Esophagus squamous epithelium (tissue), 4 donors: ENCODE measurements around the gene ZNF609.

Experiments
- CTCF ChIP-seq, 6 experiments: fragments of 450-650 bp in 4 of 6; fragments of 200-600 bp in 2 of 6; sonication (generic) in 2 of 6; IDR thresholded peaks; one replicate each; pipeline ENCODE4 v1.5.1; 2016 to 2019; ENCODE audit warnings: antibody characterized with exemption in 6 of 6, mild to moderate bottlenecking in 4 of 6, moderate library complexity in 4 of 6
- POLR2A ChIP-seq, 4 donors: fragments of 450-650 bp; IDR thresholded peaks; one replicate each; pipeline ENCODE4 v1.6.1; 2017; ENCODE audit warnings: antibody characterized with exemption in 4 of 4, mild to moderate bottlenecking in 4 of 4, moderate library complexity in 3 of 4

GRCh38 chr15:64444836-64445235 lies 15.5 kb upstream of the ZNF609 start:
- TF ChIP-seq POLR2A (IDR thresholded peaks at IDR 0.05) (no peak), CTCF (IDR thresholded peaks at IDR 0.05) (no peak)
